ENCODE results near the gene COL13A1.

The COL13A1 gene

GRCh38 chr10:69848454-69848853 lies 46.7 kb downstream of the COL13A1 start:
- no peak for DNase-seq

GRCh38 chr10:69849825-69850224 lies 48.1 kb downstream of the COL13A1 start:
- no peak for DNase-seq

GRCh38 chr10:69850440-69850839 lies 48.7 kb downstream of the COL13A1 start:
- DNase-seq = no peak

DNA sequence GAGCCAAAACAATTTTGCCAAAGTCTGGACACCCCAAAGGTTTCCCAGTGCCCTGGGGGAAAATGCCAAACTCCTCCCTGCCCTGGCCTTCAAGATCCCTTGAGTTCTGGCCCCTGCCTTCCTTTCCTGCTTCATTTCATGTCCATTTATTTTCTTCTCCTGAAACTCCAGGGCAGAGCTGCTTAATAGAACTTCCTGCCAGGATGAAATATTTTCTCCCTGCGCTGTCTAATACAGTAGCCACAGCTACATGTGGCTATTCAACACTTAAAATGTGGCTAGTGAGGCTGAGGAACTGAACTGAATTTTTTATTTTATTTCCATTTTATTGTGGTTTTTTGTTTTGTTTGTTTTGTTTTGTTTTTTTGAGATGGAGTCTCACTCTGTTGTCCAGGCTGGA lies 49.6 kb downstream of the COL13A1 start:
- no peak for DNase-seq

- DNase-seq = no peak
Observed at GRCh38 chr10:69853064-69853463, 51.4 kb downstream of the COL13A1 start.

GRCh38 chr10:69854511-69855345 lies 53.0 kb downstream of the COL13A1 start:
- DNase-seq = no peak

DNA sequence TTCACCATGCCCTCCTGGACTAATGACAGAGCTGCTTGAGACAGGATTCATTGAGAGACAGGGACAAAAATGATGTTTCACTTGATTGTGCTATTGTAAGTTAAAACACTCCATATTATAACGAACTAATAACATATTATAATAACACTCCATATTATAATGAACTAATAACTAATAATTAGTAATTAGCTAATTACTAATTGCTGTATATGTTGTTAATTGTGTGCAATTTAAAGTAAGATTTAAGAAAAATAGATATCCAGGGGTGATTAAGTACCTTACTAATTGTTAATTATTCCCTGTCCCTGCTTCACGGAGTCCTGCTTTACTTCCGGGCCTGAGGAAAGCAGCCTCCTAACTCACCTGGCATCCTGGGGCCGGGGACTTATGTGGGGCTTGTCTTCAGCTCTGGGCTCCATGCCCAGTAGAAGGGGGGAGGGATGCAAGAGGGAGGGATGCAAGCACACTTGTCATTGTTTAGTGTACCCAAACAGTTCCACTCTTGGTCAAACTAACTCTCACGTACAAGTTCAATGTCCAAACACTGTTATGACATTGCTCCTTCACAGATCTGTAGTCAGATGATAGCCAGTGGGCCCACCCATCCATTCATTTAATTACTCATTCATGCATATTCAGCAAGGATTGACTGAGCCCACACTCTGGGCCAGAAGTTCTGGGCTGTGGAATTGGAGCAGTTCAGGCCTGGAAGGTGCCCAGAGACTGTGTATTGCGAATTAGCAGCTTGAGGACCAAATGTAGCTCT lies 53.8 kb downstream of the COL13A1 start:
- DNase-seq = no peak

DNA sequence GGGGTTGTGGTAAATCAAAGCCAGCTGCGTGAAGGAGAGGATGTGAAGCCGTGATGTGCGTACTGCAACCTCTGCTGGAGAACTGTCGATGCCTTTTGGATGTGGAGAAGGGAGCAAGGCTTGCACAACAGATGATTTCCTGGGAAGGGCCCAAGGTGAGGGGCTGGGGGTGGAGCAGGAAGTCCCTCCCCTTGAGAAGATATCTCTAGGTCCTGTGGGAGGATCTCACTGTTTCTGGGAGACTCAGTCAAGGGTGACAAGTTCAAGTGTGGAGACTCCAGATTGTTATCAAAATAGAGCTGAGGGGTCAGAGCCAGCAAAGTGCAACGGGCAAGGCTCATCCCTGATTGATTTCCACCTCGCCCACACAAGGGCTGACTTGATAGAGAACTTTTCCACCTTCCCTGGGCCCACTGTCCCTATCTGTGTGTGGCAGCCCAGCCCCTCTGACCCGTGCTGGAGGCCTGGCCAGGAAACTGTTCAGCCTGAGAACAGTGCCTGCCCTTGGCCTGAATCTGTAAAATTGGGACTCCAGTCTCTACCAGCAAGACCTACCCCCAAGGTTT lies 55.0 kb downstream of the COL13A1 start:
- DNase-seq = no peak

DNA sequence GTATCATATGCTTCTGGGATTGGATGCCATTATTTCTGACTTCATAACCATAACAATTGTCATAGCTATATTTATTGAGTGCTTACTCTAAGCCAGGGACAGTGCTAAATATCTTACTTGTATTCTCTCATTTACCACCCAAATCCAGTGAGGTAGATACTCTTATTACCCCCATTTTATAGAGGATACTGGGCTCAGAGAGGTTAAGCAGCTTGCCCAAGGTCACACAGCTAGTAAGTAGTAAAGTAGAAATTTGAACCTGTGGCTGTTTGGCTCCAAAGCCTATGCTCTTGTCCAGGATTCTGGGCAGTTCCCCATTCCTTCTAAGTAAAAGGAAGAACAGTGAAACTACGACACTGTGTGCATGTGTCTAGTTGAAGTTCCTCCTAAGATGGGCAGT lies 56.5 kb downstream of the COL13A1 start:
- no peak for DNase-seq

DNA sequence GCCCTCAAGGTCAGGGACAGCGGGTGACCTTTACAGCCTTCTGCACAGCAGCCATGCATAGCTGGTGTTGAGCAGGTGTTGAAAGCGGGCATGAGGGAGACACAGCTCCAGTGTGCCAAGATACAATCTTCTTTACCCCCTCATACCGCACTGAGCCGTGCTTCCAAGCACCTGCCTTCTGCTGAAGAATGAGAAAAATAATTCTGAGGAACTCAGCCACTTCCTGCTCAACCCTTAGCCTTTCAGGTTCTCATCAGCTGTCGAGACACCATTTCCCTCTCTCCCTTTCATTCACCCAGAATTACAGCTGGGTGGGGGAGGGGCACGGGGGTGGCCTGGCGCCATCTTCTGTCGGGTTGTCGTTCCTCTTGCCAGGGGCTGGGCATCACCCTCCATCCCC lies 58.6 kb downstream of the COL13A1 start:
- DNase-seq = no peak

DNA sequence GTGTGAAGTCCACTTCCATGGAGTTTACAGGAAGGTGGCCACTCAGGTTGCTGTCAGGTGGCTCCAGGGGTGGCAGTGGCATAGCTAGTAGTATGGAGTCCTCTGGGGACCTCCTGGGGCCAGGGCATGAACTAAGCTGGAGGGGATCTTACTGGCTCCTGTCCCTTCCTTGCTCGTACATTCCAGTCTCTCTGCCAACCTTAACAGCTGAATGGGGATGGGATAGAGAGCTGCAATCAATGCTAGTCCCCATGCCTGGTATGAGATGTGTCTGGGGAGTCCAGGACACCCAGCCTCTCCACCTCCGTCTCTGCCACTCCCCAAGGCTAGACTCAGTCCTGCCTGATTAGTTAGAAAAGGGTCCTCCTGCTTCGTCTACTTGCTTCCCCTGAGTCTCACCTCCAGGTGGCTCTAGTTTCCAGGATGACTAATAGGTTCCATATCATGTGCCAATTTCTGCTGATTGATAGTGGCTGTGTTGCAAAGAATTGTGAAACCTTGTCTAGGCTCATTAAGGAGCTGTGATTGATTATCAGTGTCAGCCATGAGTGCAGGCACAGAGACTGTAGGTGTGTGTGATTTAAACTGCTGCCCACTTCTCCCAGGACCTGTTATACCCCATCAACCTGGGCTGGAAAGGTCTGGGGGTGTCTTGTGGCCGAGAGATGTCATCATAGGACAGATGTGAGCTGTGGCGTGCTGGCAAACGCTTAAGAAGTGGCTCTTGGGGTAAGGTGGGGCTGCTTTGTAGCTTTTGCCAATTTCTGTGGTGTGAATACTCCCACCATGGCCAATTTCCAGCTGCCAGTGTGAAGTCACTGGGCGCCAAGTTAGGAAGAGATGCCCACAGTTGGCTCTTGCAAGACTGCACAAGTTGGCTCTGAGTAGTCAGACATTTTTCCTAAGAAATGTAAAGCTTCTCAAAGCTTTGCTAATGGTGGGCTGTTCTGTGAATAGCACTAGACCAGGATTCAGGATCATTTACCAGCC lies 59.8 kb downstream of the COL13A1 start:
- peak; percentile 47 for DNase-seq

DNA sequence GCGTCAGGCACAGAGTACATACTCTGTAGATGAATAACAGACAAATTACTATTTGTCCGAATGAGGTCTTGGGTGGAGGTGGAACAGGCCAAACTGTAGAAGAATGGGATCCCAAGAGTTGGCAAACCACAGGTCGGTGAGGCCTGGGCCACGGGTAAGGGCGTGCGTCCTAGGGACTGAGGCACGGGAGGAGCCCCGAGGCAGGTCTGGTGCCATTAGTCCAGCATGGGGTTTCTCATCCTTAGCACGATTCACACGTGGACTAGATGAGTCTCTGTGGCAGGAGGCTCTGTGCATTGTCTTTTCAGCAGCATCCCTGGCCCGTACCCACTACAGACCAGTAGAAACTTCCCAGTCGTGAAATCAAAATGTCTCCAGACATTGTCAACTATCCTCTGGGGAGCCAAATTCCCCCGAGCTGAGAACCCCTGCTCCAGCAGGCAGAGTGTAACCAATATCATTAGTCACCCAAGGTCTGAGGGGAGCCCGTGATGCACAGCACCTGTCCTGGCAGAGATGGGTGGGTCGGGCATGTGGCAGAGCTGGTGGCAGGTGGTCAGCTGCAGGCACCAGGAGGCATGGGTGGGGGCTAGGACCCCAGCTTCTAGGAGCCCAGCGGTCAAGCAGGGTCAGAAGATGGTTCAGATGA lies 61.3 kb downstream of the COL13A1 start:
- no peak for DNase-seq

DNA sequence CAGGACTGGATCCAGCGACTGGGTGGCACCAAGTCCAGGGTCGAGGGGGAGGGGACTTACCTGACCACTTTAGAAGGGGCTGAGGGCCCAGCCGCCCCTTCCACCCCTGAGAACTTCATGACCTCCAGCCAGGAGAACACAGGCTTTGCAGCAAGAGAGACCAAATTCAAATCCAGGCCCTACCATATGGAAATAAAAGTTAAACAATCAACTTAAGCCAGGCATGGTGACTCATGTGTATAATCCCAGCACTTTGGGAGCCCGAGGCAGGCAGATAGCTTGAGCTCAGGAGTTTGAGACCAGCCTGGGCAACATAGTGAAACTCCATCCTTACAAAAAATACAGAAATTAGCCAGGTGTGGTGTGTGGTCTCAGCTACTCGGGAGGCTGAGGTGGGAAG lies 61.9 kb downstream of the COL13A1 start:
- DNase-seq = no peak

DNA sequence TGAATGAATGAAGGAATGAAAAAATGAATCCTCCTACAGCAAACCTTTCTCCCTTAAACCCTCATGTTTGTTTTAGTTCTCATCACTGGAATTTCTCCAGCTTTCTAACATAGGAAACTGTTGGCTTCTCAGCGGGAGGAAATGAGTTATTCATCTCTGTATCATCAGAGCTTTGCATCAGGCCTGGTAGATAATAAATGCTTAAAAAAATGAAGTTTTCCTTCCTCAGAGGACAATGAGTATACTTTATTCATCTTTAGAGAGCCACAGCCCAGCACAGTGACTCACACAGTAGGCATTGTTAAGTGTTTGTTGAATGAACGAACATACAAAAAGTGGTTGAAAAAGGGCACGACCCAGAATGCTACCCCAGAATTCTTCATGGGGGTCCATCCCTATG lies 62.6 kb downstream of the COL13A1 start:
- peak; percentile 82 for DNase-seq

DNA sequence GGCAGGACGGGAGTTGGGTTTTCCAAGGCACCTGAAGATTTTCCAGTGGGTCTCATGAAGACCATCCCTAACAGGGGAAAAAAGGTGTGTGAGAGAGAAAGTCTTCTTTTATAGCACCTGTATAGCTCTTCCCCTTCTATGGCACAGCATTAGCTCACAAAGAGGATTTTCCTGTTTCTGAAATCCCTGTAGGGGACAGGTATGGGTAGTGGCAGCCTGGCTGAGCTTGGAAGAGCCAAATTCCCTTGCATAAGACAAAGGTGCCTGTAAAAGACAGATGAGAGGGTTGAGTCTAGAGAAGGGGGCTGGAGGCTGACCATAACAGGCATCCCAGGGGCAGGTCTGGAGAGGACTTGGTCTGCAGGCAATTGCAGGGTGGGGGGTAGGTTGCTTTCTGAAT lies 63.7 kb downstream of the COL13A1 start:
- no peak for DNase-seq

DNA sequence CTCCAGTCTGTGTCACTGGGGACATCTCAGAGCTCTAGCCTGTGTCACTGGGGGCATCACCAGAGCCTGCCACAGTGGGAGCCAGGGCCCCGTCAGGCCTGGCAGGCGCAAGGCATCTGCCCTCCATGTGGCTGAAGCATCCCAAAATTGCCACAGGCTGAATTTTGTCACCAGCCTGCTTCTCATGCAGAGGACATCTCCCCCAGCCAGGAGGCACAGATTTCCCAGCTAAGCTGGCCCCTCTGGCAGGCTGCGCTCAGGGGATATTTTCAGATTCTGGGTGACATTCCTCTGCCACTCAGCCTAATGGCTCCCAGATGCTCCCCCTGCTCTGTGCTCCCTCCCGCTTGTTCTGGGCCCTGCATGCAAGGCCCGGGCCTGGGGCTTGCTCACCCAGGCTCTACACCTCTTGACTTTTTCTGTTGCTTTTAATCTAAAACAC lies 64.6 kb downstream of the COL13A1 start:
- DNase-seq = no peak

DNA sequence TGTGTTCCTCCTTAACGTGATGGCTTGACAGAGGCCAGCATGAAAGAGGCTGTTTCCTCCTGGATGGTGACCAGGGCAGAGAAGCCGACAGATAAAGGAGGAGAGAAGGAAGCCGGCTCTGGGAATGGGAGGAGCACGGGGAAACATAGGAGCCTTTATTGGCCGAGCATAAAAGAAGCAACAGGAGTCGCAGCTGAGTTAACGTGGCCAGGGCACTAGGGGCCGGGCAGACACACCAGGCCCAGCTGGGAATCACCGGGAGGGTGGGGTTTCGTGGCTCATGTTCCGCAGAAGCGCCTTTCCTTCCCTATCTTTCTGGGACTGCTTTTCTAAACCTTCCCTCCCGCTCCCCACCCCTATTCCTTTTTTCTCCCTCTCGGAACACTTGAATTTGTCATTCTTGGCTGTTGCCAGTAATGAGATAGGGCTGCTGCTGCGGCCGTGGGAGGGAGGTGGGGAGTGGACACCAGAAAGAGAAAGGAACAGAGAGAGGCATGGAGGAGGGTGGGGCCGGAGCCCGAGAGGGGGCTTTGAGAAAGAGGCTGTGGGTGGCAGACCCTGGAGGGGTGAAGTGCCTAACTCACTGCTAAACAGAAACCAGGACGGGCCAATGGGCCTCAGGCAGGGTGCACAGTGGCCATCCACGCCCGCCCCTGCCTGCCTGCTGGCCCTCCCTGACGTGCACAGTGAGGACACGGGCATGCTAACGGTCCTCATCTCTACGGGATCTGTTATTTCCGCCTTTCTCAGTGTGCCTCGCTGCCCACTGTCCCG lies 65.2 kb downstream of the COL13A1 start:
- peak; percentile 55 for DNase-seq

GRCh38 chr10:69867699-69868558 lies 66.2 kb downstream of the COL13A1 start:
- no peak for DNase-seq

DNA sequence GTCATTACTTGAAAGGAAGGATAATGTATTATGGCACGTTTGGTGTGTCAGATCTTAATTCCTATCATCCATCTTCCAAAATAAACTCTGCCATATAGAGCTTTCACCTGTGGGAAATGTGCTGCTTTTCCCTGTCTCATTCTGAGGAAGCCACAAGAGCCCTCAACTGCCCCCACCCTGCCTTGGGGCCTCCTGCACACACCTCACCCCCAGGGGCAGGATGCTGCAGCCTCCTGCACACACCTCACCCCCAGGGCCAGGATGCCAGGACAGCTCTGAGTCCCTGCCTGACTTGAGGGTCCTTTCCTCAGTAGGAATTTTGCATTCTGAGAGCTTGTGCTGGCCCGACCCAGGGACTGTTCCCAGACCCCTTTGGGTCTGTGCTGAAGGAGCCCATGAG lies 67.1 kb downstream of the COL13A1 start:
- DNase-seq = no peak

DNA sequence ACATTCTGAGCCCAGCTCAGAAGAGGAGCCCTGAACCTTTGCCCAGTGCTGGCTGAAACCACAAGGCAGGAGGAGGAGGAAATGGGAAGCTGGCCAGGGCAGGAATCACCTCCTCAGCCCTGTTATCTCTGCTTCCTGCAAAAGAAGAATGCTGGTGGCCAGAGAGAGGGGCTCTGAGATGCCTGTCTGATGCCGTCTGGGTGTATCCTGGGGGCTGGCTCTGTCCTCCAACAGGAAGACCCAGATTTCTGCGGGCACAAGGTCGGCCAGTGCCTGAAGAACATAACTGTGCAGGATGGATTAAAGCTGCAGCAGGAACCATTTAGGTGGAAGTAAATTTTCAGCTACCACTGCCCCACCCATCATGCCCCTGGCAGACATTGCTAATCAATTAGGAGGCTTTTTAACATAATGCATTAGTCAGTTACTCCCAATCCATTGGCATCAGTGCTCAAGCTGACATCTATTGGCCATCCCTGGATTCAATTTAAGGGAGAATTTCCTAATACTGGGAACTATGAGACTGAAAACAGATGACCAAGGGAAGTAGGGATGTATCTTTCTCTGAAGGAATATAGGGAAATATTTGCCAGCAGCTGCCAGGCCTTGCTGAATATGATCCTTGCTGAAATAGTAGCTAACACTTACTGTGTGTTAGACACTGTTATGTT lies 67.7 kb downstream of the COL13A1 start:
- DNase-seq = peak; percentile 28
